Tibial artery (tissue), 4 donors: ENCODE results near the gene SLC6A4.
"Not testable (repeated sequence)": the region's sequence is repeated elsewhere in the genome, so short reads cannot be mapped to it uniquely, and the experiment has no call there.

Experiments used
- DNase-seq, 2 donors: peaks; one replicate each; pipeline ENCODE4 v3.0.0-alpha.2; 2019
- H3K27ac ChIP-seq, 2 donors: fragments of 200-600 bp; sonication (generic) in 1 of 2; 1 replicate in 1 of 2; 2 replicates in 1 of 2; pipeline ENCODE4 v1.5.1; 2018 to 2019; ENCODE audit warnings: mild to moderate bottlenecking in 1 of 2
- H3K27me3 ChIP-seq, 2 donors: fragments of 200-600 bp; sonication (generic) in 1 of 2; one replicate each; pipeline versions ENCODE4 v1.5.1 to v1.6.0; 2016 to 2019
- H3K36me3 ChIP-seq, 3 donors: fragments of 200-600 bp; sonication (generic) in 2 of 3; one replicate each; pipeline ENCODE4 v1.5.1; 2016 to 2019; ENCODE audit warnings: mild to moderate bottlenecking in 2 of 3
- H3K4me1 ChIP-seq, 4 donors: fragments of 200-600 bp; sonication (generic) in 2 of 4; 1 replicate in 3 of 4; 2 replicates in 1 of 4; pipeline ENCODE4 v1.5.1; 2016 to 2019
- H3K4me3 ChIP-seq, 2 donors: fragments of 200-600 bp; sonication (generic) in 1 of 2; 1 replicate in 1 of 2; 2 replicates in 1 of 2; pipeline ENCODE4 v1.5.1; 2018 to 2019; ENCODE audit warnings: mild to moderate bottlenecking in 2 of 2
- H3K9me3 ChIP-seq, 3 donors: fragments of 200-600 bp; sonication (generic) in 1 of 3; one replicate each; pipeline ENCODE4 v1.5.1; 2016 to 2019
- intact Hi-C: fragments of 100-400 bp; cut with DNase I; formaldehyde crosslinking; loops from one replicate; pipeline ENCODE4 v1.15.0; 2023; ENCODE audit warnings: low total_unique reads
- TF ChIP-seq, protein P1 (sequence below), 2 experiments: fragments of 200-600 bp in 1 of 2; fragments of 450-650 bp in 1 of 2; IDR thresholded peaks; one replicate each; pipeline ENCODE4 v1.5.1; 2017 to 2019; ENCODE audit warnings: antibody characterized with exemption in 2 of 2, mild to moderate bottlenecking in 1 of 2, moderate library complexity in 1 of 2

Gene SLC6A4

DNA sequence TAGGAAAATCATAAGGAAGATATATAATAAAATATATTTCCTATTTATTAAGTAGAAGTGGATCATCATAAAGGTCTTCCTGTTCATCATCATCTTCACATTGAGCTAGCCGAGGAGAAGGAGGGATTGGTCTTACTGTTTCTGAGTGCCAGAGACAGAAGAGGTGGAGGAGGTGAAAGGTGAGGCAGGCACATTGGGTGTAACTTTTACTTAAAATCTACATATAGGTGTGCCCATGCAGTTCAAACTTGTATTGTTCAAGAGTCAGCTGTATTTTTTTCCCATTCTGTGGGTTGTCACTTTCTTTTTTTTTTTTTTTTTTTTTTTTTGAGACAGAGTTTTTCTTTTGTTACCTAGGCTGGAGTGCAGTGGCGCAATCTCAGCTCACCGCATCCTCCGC is 84.0 kb downstream of the SLC6A4 start:
- Histone ChIP-seq H3K9me3 (no peaks in the 10 kb centered on the region), H3K4me3 (no peak overlapping the region), H3K27me3 (no peaks in the 10 kb centered on the region), H3K4me1 (no peaks in the 10 kb centered on the region), H3K36me3 (peaks cover 0 to 2% (median 0%) of the 10 kb centered on the region in 3 donors), H3K27ac (no peak overlapping the region)
- TF ChIP-seq, protein P1, sequence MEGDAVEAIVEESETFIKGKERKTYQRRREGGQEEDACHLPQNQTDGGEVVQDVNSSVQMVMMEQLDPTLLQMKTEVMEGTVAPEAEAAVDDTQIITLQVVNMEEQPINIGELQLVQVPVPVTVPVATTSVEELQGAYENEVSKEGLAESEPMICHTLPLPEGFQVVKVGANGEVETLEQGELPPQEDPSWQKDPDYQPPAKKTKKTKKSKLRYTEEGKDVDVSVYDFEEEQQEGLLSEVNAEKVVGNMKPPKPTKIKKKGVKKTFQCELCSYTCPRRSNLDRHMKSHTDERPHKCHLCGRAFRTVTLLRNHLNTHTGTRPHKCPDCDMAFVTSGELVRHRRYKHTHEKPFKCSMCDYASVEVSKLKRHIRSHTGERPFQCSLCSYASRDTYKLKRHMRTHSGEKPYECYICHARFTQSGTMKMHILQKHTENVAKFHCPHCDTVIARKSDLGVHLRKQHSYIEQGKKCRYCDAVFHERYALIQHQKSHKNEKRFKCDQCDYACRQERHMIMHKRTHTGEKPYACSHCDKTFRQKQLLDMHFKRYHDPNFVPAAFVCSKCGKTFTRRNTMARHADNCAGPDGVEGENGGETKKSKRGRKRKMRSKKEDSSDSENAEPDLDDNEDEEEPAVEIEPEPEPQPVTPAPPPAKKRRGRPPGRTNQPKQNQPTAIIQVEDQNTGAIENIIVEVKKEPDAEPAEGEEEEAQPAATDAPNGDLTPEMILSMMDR (IDR thresholded peaks at IDR 0.05), result no peak
- intact Hi-C loops, result no loop called here
- no peak for DNase-seq

DNA sequence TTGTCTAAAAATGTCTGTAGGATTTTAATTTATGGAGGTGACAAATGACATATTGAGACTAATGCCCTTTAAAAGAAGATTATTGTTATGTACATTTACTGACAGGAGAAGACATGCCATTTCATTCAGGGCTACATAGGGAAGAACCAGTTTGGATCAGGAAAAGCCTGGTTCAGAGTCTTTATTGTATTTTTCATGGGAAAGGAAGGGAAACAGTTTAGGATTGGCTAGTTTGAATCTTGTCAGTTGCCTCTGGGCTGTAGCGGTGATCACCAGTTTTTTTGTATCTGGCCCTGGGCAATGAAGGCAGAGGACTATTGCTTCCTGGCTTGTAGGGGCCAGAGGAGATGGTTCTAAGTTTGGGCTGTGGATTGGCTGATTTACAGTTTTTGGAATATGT is 87.1 kb downstream of the SLC6A4 start:
- TF ChIP-seq, protein P1 (IDR thresholded peaks at IDR 0.05), result no peak
- intact Hi-C loops, result no loop called here
- H3K27me3 ChIP-seq, result no peaks in the 10 kb centered on the region

DNA sequence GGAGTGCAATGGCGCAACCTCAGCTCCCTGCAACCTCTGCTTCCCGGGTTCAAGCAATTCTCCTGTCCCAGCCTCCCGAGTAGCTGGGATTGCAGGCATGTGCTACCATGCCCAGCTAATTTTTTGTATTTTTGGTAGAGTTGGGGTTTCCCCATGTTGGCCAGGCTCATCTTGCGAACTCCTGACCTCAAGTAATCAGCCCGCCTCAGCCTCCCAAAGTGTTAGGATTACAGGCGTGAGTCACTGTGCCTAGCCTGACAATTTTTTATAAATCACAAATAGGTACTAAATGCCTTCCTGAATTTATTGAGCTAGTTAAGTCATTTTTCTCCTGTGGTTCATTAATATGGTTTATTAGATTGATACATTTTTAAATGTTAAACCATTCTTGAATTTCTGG is 87.6 kb downstream of the SLC6A4 start:
- intact Hi-C loops, H3K4me3 ChIP-seq, H3K9me3 ChIP-seq, H3K4me1 ChIP-seq, H3K27me3 ChIP-seq, DNase-seq, H3K36me3 ChIP-seq, H3K27ac ChIP-seq: not testable (repeated sequence)

More for the DNA sequence above, 87.1 kb downstream of the SLC6A4 start:
- H3K4me1 ChIP-seq, result no peaks in the 10 kb centered on the region
- H3K27ac ChIP-seq, result no peak overlapping the region
- no peak for DNase-seq
- no peak overlapping the region for H3K4me3 ChIP-seq
- no peaks in the 10 kb centered on the region for H3K36me3 ChIP-seq
- H3K9me3 ChIP-seq, result no peaks in the 10 kb centered on the region
